Sigmoid colon (tissue), 7 donors: ENCODE measurements around the gene SUGCT. TPM values are rescaled to one million over a fixed set of nuclear protein-coding genes. Genes with fewer than 3 reads are reported as not detected.
"Not testable (repeated sequence)": the region's sequence is repeated elsewhere in the genome, so short reads cannot be mapped to it uniquely, and the experiment has no call there.

Experiments used
- DNase-seq: peaks from one replicate; pipeline ENCODE4 v3.0.0-alpha.2; 2019
- H3K27ac ChIP-seq, 4 donors: fragments of 200-600 bp; sonication (generic); one replicate each; pipeline ENCODE4 v1.5.1; 2016 to 2019; ENCODE audit warnings: mild to moderate bottlenecking in 1 of 4
- H3K27me3 ChIP-seq, 3 donors: fragments of 200-600 bp; sonication (generic); one replicate each; pipeline ENCODE4 v1.5.1; 2019; ENCODE audit warnings: mild to moderate bottlenecking in 1 of 3
- H3K36me3 ChIP-seq, 4 donors: fragments of 200-600 bp; sonication (generic); one replicate each; pipeline ENCODE4 v1.5.1; 2016 to 2019
- H3K4me1 ChIP-seq, 4 donors: fragments of 200-600 bp; sonication (generic); one replicate each; pipeline ENCODE4 v1.5.1; 2017 to 2019
- H3K4me3 ChIP-seq, 4 donors: fragments of 200-600 bp; sonication (generic); one replicate each; pipeline ENCODE4 v1.5.1; 2017 to 2019; ENCODE audit warnings: mild to moderate bottlenecking in 2 of 4, moderate library complexity in 1 of 4
- H3K9me3 ChIP-seq, 4 donors: fragments of 200-600 bp in 3 of 4; sonication (generic) in 3 of 4; one replicate each; pipeline versions ENCODE4 v1.5.1 to v1.6.1; 2013 to 2019
- EP300 ChIP-seq, 4 donors: sonication (generic); formaldehyde crosslinking; IDR thresholded peaks; one replicate each; pipeline ENCODE4 v1.6.1; 2017; ENCODE audit warnings: antibody characterized with exemption in 4 of 4
- POLR2A ChIP-seq, 2 donors: fragments of 450-650 bp; IDR thresholded peaks; one replicate each; pipeline ENCODE4 v1.6.1; 2016; ENCODE audit warnings: antibody characterized with exemption in 2 of 2, mild to moderate bottlenecking in 2 of 2, moderate library complexity in 2 of 2
- POLR2AphosphoS5 ChIP-seq, 4 donors: sonication (generic); formaldehyde crosslinking; IDR thresholded peaks; one replicate each; pipeline ENCODE4 v1.6.1; 2017; ENCODE audit warnings: antibody characterized with exemption in 4 of 4
- WGBS, 2 donors: extraction: QIAGEN DNeasy Blood & Tissue Kit; methylation state at CpG; one replicate each; pipeline ENCODE4 v1.1.7; 2013; 5-methylcytosine and 5-hydroxymethylcytosine counted together
- intact Hi-C: fragments of 100-400 bp; cut with DNase I; formaldehyde crosslinking; loops from one replicate; pipeline ENCODE4 v1.15.1; 2023
- polyA plus RNA-seq, 3 donors: library from polyadenylated mRNA; stranded (reverse); fragments of 200-250 nt; gene quantifications; one replicate each; pipeline ENCODE4 v1.2.3, GENCODE V29; 2013
- total RNA-seq, 4 donors: library from RNA; depleted of rRNA; stranded (reverse); fragments of >200 nt; gene quantifications; one replicate each; pipeline ENCODE4 v1.1.0, GENCODE V29; 2016
- TF ChIP-seq, protein P1 (sequence below), 4 experiments: fragments of 450-650 bp in 3 of 4; fragments of 200-600 bp in 1 of 4; IDR thresholded peaks; one replicate each; pipeline ENCODE4 v1.5.1; 2016 to 2019; ENCODE audit warnings: antibody characterized with exemption in 4 of 4, mild to moderate bottlenecking in 3 of 4, moderate library complexity in 2 of 4
- donor health status: healthy with polysubstance abuse.
- donor health status: Bipolar disorder and iron deficiency.
- donor health status: healthy.

SUGCT gene
- total and polyA plus RNA-seq, 7 donors = 2.3 to 25.9 (median 6.3) TPM

DNA sequence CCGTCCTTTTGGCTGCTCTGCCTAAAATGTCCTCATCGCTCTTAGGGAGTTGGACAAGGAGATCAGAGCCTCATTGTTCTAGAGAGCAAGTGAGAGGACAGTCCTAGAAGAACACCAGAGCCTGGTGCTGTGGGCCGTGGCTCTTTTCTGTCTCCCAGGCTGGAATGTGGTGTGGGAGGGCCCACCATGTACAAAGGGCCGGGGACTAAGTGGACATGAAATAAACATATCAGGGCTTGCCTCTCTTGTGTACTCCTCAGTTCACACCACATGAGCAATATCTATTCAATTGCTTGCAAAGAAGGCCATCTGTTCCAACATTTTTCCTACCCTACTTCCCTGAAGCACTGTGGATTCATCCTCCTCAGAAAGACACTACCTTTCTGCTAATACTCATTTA is 510.4 kb downstream of the SUGCT start:
- TF ChIP-seq EP300 (IDR thresholded peaks at IDR 0.05) = no peak
- TF ChIP-seq, protein P1, sequence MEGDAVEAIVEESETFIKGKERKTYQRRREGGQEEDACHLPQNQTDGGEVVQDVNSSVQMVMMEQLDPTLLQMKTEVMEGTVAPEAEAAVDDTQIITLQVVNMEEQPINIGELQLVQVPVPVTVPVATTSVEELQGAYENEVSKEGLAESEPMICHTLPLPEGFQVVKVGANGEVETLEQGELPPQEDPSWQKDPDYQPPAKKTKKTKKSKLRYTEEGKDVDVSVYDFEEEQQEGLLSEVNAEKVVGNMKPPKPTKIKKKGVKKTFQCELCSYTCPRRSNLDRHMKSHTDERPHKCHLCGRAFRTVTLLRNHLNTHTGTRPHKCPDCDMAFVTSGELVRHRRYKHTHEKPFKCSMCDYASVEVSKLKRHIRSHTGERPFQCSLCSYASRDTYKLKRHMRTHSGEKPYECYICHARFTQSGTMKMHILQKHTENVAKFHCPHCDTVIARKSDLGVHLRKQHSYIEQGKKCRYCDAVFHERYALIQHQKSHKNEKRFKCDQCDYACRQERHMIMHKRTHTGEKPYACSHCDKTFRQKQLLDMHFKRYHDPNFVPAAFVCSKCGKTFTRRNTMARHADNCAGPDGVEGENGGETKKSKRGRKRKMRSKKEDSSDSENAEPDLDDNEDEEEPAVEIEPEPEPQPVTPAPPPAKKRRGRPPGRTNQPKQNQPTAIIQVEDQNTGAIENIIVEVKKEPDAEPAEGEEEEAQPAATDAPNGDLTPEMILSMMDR (IDR thresholded peaks at IDR 0.05) = no peak
- TF ChIP-seq POLR2A (IDR thresholded peaks at IDR 0.05) = no peak
- no peak for TF ChIP-seq POLR2AphosphoS5 (IDR thresholded peaks at IDR 0.05)
- no peaks in the 10 kb centered on the region for H3K27me3 ChIP-seq
- DNase-seq = no peak
- no peak overlapping the region for H3K4me3 ChIP-seq
- no peaks in the 10 kb centered on the region for H3K36me3 ChIP-seq
- intact Hi-C loops = no loop called here
- H3K27ac ChIP-seq = no peak overlapping the region
- H3K4me1 ChIP-seq = peaks cover 0 to 3% (median 0%) of the 10 kb centered on the region in 4 donors
- WGBS, 2 donors = 88 to 90% methylated on average over 4 of the region's 4 CpGs
- no peaks in the 10 kb centered on the region for H3K9me3 ChIP-seq

DNA sequence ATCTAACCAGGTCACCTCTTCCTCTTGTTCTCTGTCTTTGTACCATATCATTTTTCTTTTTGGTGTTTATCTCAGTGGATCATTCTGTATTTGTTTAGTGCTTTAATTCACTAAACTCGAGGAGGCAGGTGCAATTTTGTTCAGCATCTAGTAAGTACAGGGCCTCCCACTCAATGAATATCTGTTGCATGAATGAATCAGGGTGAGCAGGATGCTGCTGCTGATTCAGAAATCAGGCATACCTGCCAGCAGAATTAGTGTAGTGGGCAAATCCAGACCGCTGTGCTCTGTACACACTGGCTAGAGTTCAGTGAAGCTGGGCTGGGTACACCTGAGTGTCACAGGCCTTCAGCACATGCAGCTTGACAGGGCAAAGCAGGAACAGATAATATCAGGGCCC is 511.9 kb downstream of the SUGCT start:
- Histone ChIP-seq H3K4me3 (no peak overlapping the region), H3K27me3 (no peaks in the 10 kb centered on the region), H3K4me1 (no peaks in the 10 kb centered on the region), H3K27ac (no peak overlapping the region), H3K9me3 (no peaks in the 10 kb centered on the region), H3K36me3 (no peaks in the 10 kb centered on the region)
- no peak for DNase-seq
- intact Hi-C loops = no loop called here
- WGBS, 2 donors = 64 to 78% methylated on average over 2 of the region's 2 CpGs
- TF ChIP-seq POLR2A (IDR thresholded peaks at IDR 0.05) = no peak
- no peak for TF ChIP-seq POLR2AphosphoS5 (IDR thresholded peaks at IDR 0.05)
- TF ChIP-seq, protein P1 (IDR thresholded peaks at IDR 0.05) = no peak
- TF ChIP-seq EP300 (IDR thresholded peaks at IDR 0.05) = no peak

DNA sequence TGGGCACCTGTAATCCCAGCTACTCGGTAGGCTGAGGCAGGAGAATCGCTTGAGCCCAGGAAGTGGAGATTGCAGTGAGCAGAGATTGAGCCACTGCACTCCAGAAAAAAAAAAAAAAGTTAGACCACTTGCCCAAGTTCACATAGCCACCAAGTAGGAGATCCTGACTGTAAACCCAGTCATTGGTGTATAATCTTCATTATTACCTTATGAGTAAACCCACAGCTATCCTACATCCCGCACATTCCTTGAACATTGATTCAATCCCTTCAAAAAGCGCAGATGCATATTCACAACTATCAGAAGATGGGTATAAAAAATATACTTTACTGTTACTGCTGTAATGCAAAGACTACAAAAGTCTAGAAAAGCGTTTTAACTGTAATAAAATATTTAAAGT is 512.9 kb downstream of the SUGCT start:
- intact Hi-C loops = no loop called here
- no peak for DNase-seq
- 95 to 96% methylated on average over 5 of the region's 5 CpGs for WGBS, 2 donors

DNA sequence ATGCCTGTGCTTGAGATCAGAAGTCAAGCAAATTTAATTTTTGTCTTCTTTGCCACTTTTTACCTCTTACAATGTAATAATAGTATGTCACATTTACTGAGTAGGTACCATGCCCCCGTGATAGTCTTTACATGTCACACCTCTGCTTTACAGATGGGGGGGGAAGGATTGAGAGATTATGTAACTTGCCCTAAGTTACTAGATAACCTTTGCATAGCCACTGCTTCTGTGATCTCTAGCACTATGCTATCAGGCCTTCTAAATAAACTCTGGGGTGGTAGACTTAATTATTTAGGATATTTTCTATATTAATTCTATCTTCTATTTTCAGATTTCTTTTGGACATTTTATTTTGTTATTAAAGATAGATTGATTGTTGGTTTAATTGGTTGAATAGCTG is 514.4 kb downstream of the SUGCT start:
- H3K4me3 ChIP-seq = no peak overlapping the region
- intact Hi-C loops = no loop called here
- no peak overlapping the region for H3K27ac ChIP-seq
- H3K27me3 ChIP-seq = no peaks in the 10 kb centered on the region
- 87 to 93% methylated on average over 1 of the region's 1 CpG for WGBS, 2 donors
- DNase-seq = no peak
- TF ChIP-seq, protein P1 (IDR thresholded peaks at IDR 0.05) = no peak
- TF ChIP-seq POLR2AphosphoS5 (IDR thresholded peaks at IDR 0.05) (no peak), EP300 (IDR thresholded peaks at IDR 0.05) (no peak), POLR2A (IDR thresholded peaks at IDR 0.05) (no peak)
- no peaks in the 10 kb centered on the region for H3K4me1 ChIP-seq
- H3K9me3 ChIP-seq = no peaks in the 10 kb centered on the region
- H3K36me3 ChIP-seq = no peaks in the 10 kb centered on the region

More for the DNA sequence above, 512.9 kb downstream of the SUGCT start:
- TF ChIP-seq, protein P1 (IDR thresholded peaks at IDR 0.05) = no peak
- TF ChIP-seq POLR2A (IDR thresholded peaks at IDR 0.05) (no peak), EP300 (IDR thresholded peaks at IDR 0.05) (no peak), POLR2AphosphoS5 (IDR thresholded peaks at IDR 0.05) (no peak)
- no peaks in the 10 kb centered on the region for H3K4me1 ChIP-seq
- no peak overlapping the region for H3K27ac ChIP-seq
- H3K27me3 ChIP-seq = no peaks in the 10 kb centered on the region
- H3K36me3 ChIP-seq = no peaks in the 10 kb centered on the region
- H3K9me3 ChIP-seq = no peaks in the 10 kb centered on the region
- H3K4me3 ChIP-seq = no peak overlapping the region

DNA sequence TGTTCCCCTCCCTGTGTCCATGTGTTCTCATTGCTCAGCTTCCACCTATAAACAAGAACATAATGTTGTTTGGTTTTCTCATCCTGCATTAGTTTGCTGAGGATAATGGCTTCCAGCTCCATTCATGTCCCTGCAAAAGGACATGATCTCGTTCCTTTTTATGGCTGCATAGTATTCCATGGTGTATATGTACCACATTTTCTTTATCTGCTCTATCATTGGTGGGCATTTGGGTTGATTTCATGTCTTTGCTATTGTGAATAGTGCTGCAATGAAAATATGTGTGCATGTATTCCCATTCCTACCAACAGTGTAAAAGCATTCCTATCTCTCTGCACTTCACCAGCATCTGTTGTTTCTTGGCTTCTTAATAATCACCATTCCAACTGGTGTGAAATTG is 516.1 kb downstream of the SUGCT start:
- H3K9me3 ChIP-seq, intact Hi-C loops, H3K27me3 ChIP-seq, H3K27ac ChIP-seq, H3K4me3 ChIP-seq, H3K4me1 ChIP-seq, H3K36me3 ChIP-seq, DNase-seq: not testable (repeated sequence)
- 86 to 90% methylated on average over 1 of the region's 1 CpG for WGBS, 2 donors
